K562 (cell line): ENCODE results near the gene ACTN4. TPM values are rescaled to one million over a fixed set of nuclear protein-coding genes. Genes with fewer than 3 reads are reported as not detected.

Experiments
- ATF4 ChIP-seq: fragments of 450-650 bp; formaldehyde crosslinking; IDR thresholded peaks from 2 replicates; pipeline ENCODE4 v1.4.0; 2022; ENCODE audit warnings: mild to moderate bottlenecking, moderate library complexity
- BMI1 ChIP-seq: fragments of 150-350 bp; IDR thresholded peaks from 2 replicates; pipeline ENCODE4 v1.6.1; 2014; ENCODE audit warnings: low read length
- BRCA1 ChIP-seq, 2 experiments: fragments of 450-650 bp in 1 of 2; sonication (generic) in 1 of 2; formaldehyde crosslinking in 1 of 2; IDR thresholded peaks; 2 replicates each; pipeline versions ENCODE4 v1.5.0 to v1.6.1; 2017 to 2020; ENCODE audit warnings: mild to moderate bottlenecking in 1 of 2, missing genetic modification reagents in 1 of 2
- CBX5 ChIP-seq: IDR thresholded peaks from 2 replicates; pipeline ENCODE4 v1.6.1; 2014; ENCODE audit warnings: low read depth, borderline replicate concordance
- CCAR2 ChIP-seq: fragments of 200-400 bp; formaldehyde crosslinking; IDR thresholded peaks from 2 replicates; pipeline ENCODE4 v1.6.1; 2017; ENCODE audit warnings: mild to moderate bottlenecking, low read depth, low read length
- CTBP1 ChIP-seq: fragments of 450-650 bp; IDR thresholded peaks from 2 replicates; pipeline ENCODE4 v1.6.1; 2016; ENCODE audit warnings: borderline replicate concordance
- DEAF1 ChIP-seq: fragments of 450-650 bp; formaldehyde crosslinking; IDR thresholded peaks from 2 replicates; pipeline ENCODE4 v1.4.0; 2020; ENCODE audit warnings: mild to moderate bottlenecking, moderate library complexity
- EP300 ChIP-seq: IDR thresholded peaks from 2 replicates; pipeline ENCODE4 v1.6.1; 2012; ENCODE audit warnings: low read length, improper control_type of control experiment
- GABPB2 ChIP-seq: fragments of 250-450 bp; sonication (Bioruptor Pico); conservative IDR thresholded peaks from 2 replicates; pipeline ENCODE4 v1.5.1; 2021; ENCODE audit warnings: mild to moderate bottlenecking
- HDGF ChIP-seq: fragments of 450-650 bp; IDR thresholded peaks from 2 replicates; pipeline ENCODE4 v1.6.1; 2016
- HMG20A ChIP-seq: fragments of 450-650 bp; formaldehyde crosslinking; conservative IDR thresholded peaks from 2 replicates; pipeline ENCODE4 v1.4.0; 2020; ENCODE audit warnings: mild to moderate bottlenecking, mixed read lengths
- HNRNPL ChIP-seq: fragments of 200-400 bp; formaldehyde crosslinking; IDR thresholded peaks from 2 replicates; pipeline ENCODE4 v1.6.1; 2017; ENCODE audit warnings: low read depth, mild to moderate bottlenecking, low read length
- HOMEZ ChIP-seq: fragments of 250-450 bp; sonication (Bioruptor Pico); IDR thresholded peaks from 2 replicates; pipeline ENCODE4 v1.4.0; 2020; ENCODE audit warnings: mild to moderate bottlenecking, moderate library complexity
- KAT8 ChIP-seq: fragments of 450-650 bp; IDR thresholded peaks from 2 replicates; pipeline ENCODE4 v1.6.1; 2016; ENCODE audit warnings: low read depth, mild to moderate bottlenecking
- KDM5B ChIP-seq: fragments of 200-600 bp; sonication (generic); IDR thresholded peaks from 2 replicates; pipeline ENCODE4 v1.6.1; 2012; ENCODE audit warnings: low read depth, mild to moderate bottlenecking, moderate library complexity, low read length, control low read depth, inconsistent platforms; ENCODE audit not compliant: insufficient replicate concordance
- LEF1 ChIP-seq: fragments of 450-650 bp; IDR thresholded peaks from 2 replicates; pipeline ENCODE4 v1.6.1; 2016; ENCODE audit warnings: mild to moderate bottlenecking
- MIER1 ChIP-seq: fragments of 450-650 bp; IDR thresholded peaks from 2 replicates; pipeline ENCODE4 v1.6.1; 2016; ENCODE audit warnings: antibody characterized with exemption, mild to moderate bottlenecking, low read depth
- NFE2 ChIP-seq: IDR thresholded peaks from 2 replicates; pipeline ENCODE4 v1.6.1; 2014; ENCODE audit warnings: antibody characterized with exemption, low read depth
- NFIC ChIP-seq: fragments of 450-650 bp; IDR thresholded peaks from 2 replicates; pipeline ENCODE4 v1.6.1; 2017; ENCODE audit warnings: mild to moderate bottlenecking, inconsistent platforms
- PRMT5 ChIP-seq: sonication (generic); formaldehyde crosslinking; IDR thresholded peaks from 2 replicates; pipeline ENCODE4 v1.5.0; 2020; ENCODE audit warnings: missing genetic modification reagents
- SMAD1 ChIP-seq: fragments of 150-350 bp; IDR thresholded peaks from 2 replicates; pipeline ENCODE4 v1.6.1; 2014; ENCODE audit warnings: low read length, low read depth; ENCODE audit not compliant: partially characterized antibody
- XRCC3 ChIP-seq: fragments of 450-650 bp; IDR thresholded peaks from 2 replicates; pipeline ENCODE4 v1.6.1; 2017; ENCODE audit warnings: mild to moderate bottlenecking, moderate library complexity
- XRCC5 ChIP-seq: fragments of 200-400 bp; formaldehyde crosslinking; IDR thresholded peaks from 2 replicates; pipeline ENCODE4 v1.6.1; 2017; ENCODE audit warnings: low read depth, mild to moderate bottlenecking, low read length
- ZNF277 ChIP-seq: fragments of 250-450 bp; sonication (Bioruptor Pico); IDR thresholded peaks from 2 replicates; pipeline ENCODE4 v1.8.0; 2022; ENCODE audit warnings: inconsistent platforms, mild to moderate bottlenecking, moderate library complexity, borderline replicate concordance
- ZNF551 ChIP-seq: fragments of 250-450 bp; sonication (Bioruptor Pico); IDR thresholded peaks from 2 replicates; pipeline ENCODE4 v1.5.0; 2021; ENCODE audit warnings: mild to moderate bottlenecking, moderate library complexity
- ZNF583 ChIP-seq: fragments of 250-450 bp; sonication (Bioruptor Pico); IDR thresholded peaks from 2 replicates; pipeline ENCODE4 v1.4.0; 2020
- polyA plus RNA-seq, 8 experiments: library from polyadenylated mRNA; depleted of rRNA in 4 of 8; stranded (reverse) in 5 of 8; unstranded in 3 of 8; fragments of >200 nt; fragmentation: Nextera tagmentation in 2 of 8; fragmentation: Illumina TruSeq in 1 of 8; extraction: Ambion mirVana in 2 of 8; extraction: Trizol in 1 of 8; gene quantifications; 2 replicates each; pipeline versions ENCODE4 v1.2.1 to v1.2.3, GENCODE V29; 2011 to 2014; ENCODE audit warnings: inconsistent platforms in 1 of 8, missing spikeins in 1 of 8
- total RNA-seq, 7 experiments: library from RNA; depleted of rRNA in 6 of 7; stranded (reverse); fragments of >200 nt in 6 of 7; fragmentation: Illumina TruSeq in 2 of 7; extraction: Trizol in 2 of 7; gene quantifications; 2 replicates each; pipeline versions ENCODE4 v1.2.1 to v1.2.3, GENCODE V29; 2011 to 2021; ENCODE audit warnings: low replicate concordance in 1 of 7

Gene ACTN4
- total and polyA plus RNA-seq, 9 of the 15 experiments (the other 6 are each of a cell fraction or from before 2014, with no cell fraction given): 3.1 to 385 (median 125) TPM

- no peak for TF ChIP-seq XRCC5
- peak; percentile 40; the same call in 1 of the 2 replicates for TF ChIP-seq CTBP1
- TF ChIP-seq BMI1: no peak
- no peak for TF ChIP-seq ZNF277
- TF ChIP-seq DEAF1: no peak
- TF ChIP-seq NFIC: 0 out of 2 replicates have a peak, but pooled peaks have one; percentile 18
- no peak for TF ChIP-seq ZNF551
- no peak for TF ChIP-seq HOMEZ (CRISPR knock-in tag)
- TF ChIP-seq KDM5B: peak; percentile 93
- no peak for TF ChIP-seq EP300
- no peak for TF ChIP-seq CCAR2
- TF ChIP-seq MIER1: no peak
- no peak for TF ChIP-seq KAT8
- TF ChIP-seq HMG20A (CRISPR knock-in tag): no peak
- no peak for TF ChIP-seq GABPB2 (CRISPR knock-in tag)
- TF ChIP-seq LEF1: no peak
- 0 out of 2 replicates have a peak, but pooled peaks have one; percentile 30 for TF ChIP-seq ZNF583
- no peak for TF ChIP-seq SMAD1
- TF ChIP-seq PRMT5: no peak
- TF ChIP-seq HNRNPL: no peak
- no peak for TF ChIP-seq XRCC3
- no peak for TF ChIP-seq CBX5
- TF ChIP-seq ATF4 (CRISPR knock-in tag): no peak
- TF ChIP-seq BRCA1 (IDR thresholded peaks at IDR 0.05): no peak
- no peak for TF ChIP-seq BRCA1 (CRISPR knock-in tag; IDR thresholded peaks at IDR 0.05)
- TF ChIP-seq NFE2: no peak
- 0 out of 2 replicates have a peak, but pooled peaks have one; percentile 32 for TF ChIP-seq HDGF
Observed at GRCh38 chr19:38618590-38619360, 28.7 kb upstream of the ACTN4 start, which contains the start of gene EIF3K (continued).
